NCI-H524 treated with DMSO at 0.1 percent for 48 hours (cell line): ENCODE data around the gene FBXO5.
"Not testable (repeated sequence)": the region's sequence is repeated elsewhere in the genome, so short reads cannot be mapped to it uniquely, and the experiment has no call there.

Experiments
- DNase-seq: peaks from one replicate; lab custom pipeline; 2025; lab: John Stamatoyannopoulos, UW

Gene FBXO5

GRCh38 chr6:152986978-152987377 is 4.1 kb upstream of the FBXO5 start:
- no peak for DNase-seq

GRCh38 chr6:152985300-152985699 is 2.5 kb upstream of the FBXO5 start:
- not testable (repeated sequence) for DNase-seq

- DNase-seq = no peak
Observed at GRCh38 chr6:152984513-152984872, 1.7 kb upstream of the FBXO5 start.

GRCh38 chr6:152983637-152984512 is 1.0 kb upstream of the FBXO5 start:
- peak; percentile 92 for DNase-seq

- no peak for DNase-seq
Observed at GRCh38 chr6:152981989-152982903, 595 bp downstream of the FBXO5 start.

DNA sequence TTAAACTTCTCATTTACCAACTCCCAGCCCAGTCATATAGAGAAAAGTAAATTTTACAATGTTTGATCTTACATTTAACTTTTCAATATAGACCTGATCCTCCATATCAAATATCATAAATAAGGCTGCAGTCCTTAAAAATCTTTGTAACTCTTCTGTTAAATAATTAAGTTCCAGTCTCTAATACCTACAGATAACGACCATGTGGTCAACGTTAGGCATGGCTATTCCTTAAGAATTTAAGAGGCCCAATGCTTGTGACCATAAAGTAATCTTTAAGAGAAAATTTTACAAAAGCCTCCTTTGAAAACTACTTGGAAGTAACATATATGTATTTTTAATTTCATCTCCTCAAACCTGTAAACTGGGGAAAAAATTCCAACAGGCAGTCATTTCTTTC is 1.6 kb downstream of the FBXO5 start:
- DNase-seq = no peak

GRCh38 chr6:152980656-152981055 is 2.2 kb downstream of the FBXO5 start:
- DNase-seq = no peak

- no peak for DNase-seq
Observed at GRCh38 chr6:152979116-152979515, 3.7 kb downstream of the FBXO5 start.

- no peak for DNase-seq
Observed at GRCh38 chr6:152978058-152978457, 4.8 kb downstream of the FBXO5 start.

- DNase-seq = no peak
Observed at GRCh38 chr6:152977556-152977955, 5.3 kb downstream of the FBXO5 start.

- no peak for DNase-seq
Observed at GRCh38 chr6:152976749-152977148, 6.1 kb downstream of the FBXO5 start.

GRCh38 chr6:152975204-152975915 is 7.5 kb downstream of the FBXO5 start:
- DNase-seq = no peak

GRCh38 chr6:152973916-152974315 is 8.9 kb downstream of the FBXO5 start:
- no peak for DNase-seq

GRCh38 chr6:152969688-152970418 is 13.0 kb downstream of the FBXO5 start:
- DNase-seq = no peak

GRCh38 chr6:152966168-152966894 is 16.5 kb downstream of the FBXO5 start:
- DNase-seq = not testable (repeated sequence)

DNA sequence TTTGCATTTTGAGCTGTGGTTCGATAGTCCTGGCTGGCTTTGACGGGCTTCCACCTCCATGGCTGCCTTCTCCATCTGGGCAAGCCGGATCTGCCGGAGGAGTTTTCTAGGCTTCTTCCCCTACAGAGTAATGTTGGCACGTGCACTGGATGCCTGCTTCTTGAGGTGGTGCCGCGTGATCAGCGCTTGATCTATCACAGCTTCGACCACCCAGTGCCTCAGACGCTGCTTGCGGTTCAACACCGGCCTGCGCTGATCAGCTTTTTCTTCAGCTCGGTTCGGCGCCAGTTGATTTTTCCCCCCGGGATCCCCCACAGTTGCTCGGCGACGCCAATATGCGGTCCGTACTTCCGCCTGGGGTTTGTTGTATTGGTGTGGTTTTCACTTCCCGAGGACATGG is 23.5 kb downstream of the FBXO5 start:
- DNase-seq = no peak

DNA sequence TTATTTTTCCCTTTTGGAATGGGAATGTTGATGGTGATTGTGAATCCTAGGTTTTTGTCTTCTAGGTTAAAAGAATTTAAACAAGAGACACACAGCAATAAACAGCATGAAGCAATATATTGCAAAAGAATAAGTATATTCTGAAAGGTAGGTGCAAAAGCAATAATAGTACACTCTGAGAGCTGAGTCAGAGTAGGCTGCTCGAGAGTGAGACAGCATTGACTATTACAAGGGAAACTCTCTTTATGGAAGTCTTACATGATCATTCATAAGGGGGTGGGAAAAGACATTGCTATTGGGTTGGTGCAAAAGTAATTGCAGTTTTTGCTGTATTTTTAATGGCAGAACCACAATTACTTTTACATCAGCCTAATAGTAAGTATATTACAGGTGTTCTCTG is 25.0 kb downstream of the FBXO5 start:
- no peak for DNase-seq

DNA sequence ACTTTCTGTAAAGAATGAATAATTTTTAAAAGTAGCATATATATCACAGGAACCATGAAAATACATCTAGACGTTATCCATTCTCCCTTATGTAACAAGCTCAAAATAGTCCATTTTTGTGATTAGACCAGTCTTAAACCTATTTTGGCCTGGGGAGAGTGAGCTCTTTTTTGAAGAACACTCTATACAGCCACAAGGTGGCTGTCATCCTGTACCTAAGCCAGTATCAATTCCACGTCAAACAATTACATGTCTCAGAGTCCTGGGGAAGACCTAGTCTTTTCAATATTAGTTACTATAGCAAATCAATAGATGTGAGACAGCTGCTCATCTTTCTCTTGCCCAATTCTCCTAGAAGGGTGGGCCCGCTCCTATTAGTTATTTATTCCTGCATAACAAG is 28.4 kb downstream of the FBXO5 start:
- DNase-seq = no peak

GRCh38 chr6:152952866-152953509 is 29.9 kb downstream of the FBXO5 start:
- DNase-seq = peak; percentile 13

DNA sequence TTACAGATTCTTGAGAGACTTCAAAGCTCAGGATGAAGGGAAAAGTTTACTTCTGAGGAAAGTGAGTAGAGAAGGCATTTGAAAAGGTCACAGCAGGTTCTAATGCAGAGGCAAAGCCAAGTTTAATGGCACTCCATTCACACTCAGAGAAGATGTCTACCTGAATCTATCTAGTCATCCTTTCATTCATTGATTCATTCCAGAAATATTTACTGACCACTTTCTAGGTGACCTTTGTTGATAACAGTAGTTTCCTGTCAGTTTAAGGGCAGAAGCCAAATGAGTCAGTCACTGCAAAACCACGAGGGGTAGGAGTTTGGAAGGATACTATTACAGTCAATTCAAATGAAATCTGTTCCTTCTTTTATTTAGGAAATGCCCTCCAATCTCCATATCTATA is 30.8 kb downstream of the FBXO5 start:
- no peak for DNase-seq
